ENCODE measurements around the gene RELT. TPM values are rescaled to one million over a fixed set of nuclear protein-coding genes. Genes with fewer than 3 reads are reported as not detected.

The RELT gene
- total RNA-seq, 2 donors from 2014 or later = 2.0 to 7.0 TPM

DNA sequence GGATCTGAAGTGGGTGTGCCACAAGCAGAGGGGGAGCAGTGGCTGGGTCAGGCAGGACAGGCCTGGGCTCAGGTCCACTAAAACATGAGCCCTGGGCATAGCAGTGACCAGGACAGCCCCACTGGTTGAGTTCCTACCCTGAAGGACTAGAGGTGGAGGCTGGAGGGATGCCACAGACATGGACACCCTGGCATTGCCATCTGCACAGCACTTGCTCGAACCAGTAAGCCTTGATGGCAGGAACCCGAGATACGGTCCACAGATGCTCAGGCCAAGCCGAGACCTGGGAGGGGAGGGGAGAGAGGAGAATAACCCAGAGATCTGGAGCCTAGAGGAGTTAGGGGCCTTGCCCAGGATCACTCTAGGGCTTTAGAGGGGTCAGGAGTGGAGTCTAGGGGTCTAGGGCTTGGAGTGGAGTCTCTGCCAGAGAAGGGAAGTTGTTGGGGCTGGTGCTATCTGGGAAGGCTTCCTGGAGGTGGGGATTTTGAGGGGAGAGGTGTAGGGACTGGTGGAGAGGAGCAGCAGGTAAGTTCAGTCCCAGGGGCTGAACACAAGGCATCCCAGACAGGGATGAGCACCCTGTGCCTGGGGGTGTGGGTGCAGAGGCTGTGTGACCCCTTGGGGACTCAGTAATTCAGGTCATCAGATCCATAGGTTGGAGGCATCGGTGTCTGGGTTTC lies 30.6 kb upstream of the RELT start:
- Histone ChIP-seq H3K4me1 (peaks cover 0 to 57% of the 10 kb centered on the region in 2 donors), H3K36me3 (peaks cover 15% of the 10 kb centered on the region), H3K4me3 (no peak overlapping the region), H3K27me3 (no peaks in the 10 kb centered on the region), H3K9me3 (no peaks in the 10 kb centered on the region), H3K27ac (peak overlapping the region in 1 of 2 donors; percentile 56)
- no peak for TF ChIP-seq CTCF (IDR thresholded peaks at IDR 0.05)
- DNase-seq (ENCODE audit: low spot score) = no peak

DNA sequence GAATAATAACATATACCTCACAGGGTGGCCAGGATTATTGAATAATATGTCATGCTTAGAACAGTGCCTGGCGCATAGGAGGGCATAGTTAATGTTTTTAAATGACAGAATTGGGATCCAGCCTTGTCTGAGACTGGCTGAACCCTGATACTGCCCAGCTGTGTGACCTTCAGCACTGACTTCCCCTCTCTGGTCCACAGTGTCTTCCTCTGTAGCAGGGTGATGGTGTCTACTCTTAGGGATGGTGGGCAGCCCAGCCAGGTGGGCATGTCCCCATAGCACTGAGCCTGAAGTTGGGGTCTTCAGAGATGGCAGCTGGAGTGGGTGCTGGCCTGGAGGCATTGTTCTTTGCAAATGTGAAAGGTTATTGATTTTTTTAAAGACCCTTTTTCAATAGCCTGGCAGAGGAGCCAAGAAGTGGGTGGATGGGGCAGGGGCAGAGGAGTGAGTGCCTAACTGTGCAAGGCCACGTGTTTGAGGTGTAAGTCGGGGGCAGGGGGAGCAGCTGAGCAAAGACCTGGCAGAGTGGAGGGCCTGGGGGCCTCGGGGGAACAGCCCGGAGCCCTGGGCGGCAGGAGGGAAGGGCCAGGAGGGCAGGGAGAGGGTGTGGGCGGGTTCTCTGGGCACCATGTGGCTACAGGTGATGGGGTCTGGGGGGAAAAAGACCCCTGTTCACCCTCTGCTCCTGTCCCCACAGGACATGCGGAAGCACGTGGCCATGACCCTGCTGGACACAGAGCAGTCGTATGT lies 29.8 kb upstream of the RELT start:
- H3K4me3 ChIP-seq = no peak overlapping the region
- no peak for DNase-seq (ENCODE audit: low spot score)
- no peaks in the 10 kb centered on the region for H3K9me3 ChIP-seq
- peaks cover 15% of the 10 kb centered on the region for H3K36me3 ChIP-seq
- H3K27ac ChIP-seq = no peak overlapping the region
- no peak for TF ChIP-seq CTCF (IDR thresholded peaks at IDR 0.05)
- H3K27me3 ChIP-seq = no peaks in the 10 kb centered on the region
- H3K4me1 ChIP-seq = peaks cover 0 to 53% of the 10 kb centered on the region in 2 donors

DNA sequence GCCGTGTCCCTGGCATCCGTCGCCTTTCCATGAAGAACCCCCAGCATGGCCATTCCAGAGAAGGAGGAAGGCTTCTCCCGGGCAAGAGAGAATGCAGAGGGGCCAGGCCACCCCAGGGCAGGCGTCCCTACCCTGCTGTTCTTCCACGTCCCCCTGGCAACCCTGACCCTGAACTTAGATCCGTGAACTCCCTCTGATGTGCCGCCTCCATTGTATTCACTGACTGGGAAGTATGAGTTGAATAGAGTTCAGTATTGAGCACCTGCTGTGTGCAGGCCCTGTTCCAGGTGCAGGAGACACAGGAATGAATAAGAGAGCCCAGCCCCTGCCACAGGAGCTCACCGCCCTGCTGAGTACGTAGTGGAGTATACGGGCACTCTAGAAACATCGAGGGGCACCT lies 29.1 kb upstream of the RELT start:
- Histone ChIP-seq H3K4me3 (no peak overlapping the region), H3K27ac (no peak overlapping the region), H3K9me3 (no peaks in the 10 kb centered on the region), H3K27me3 (no peaks in the 10 kb centered on the region), H3K4me1 (peaks cover 0 to 46% of the 10 kb centered on the region in 2 donors), H3K36me3 (peaks cover 15% of the 10 kb centered on the region)
- TF ChIP-seq CTCF (IDR thresholded peaks at IDR 0.05) = no peak
- no peak for DNase-seq (ENCODE audit: low spot score)

GRCh38 chr11:73348838-73349237 lies 27.4 kb upstream of the RELT start:
- peaks cover 0 to 28% of the 10 kb centered on the region in 2 donors for H3K4me1 ChIP-seq
- H3K27ac ChIP-seq = no peak overlapping the region
- no peaks in the 10 kb centered on the region for H3K9me3 ChIP-seq
- no peak for TF ChIP-seq CTCF (IDR thresholded peaks at IDR 0.05)
- DNase-seq (ENCODE audit: low spot score) = no peak
- peaks cover 26% of the 10 kb centered on the region for H3K36me3 ChIP-seq
- H3K4me3 ChIP-seq = no peak overlapping the region
- H3K27me3 ChIP-seq = no peaks in the 10 kb centered on the region

DNA sequence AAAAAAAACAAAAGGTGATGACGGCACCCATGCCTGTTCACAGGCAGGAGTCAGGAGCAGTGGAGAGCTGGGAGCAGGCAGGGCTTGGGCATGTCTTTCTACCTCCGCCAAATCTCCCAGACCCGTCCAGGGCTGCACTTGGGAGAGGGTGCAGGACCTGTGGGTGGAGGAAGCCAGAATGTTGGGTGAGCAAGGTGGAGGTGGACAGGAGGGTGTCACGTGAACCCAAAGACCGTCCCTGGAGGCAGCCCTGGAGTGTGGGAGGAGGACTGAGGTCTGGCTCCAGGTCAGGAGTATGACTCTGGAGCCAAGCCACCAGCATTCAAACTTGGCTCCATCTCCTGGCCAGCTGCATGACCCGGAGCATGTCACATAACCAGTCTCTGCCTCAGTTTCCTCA lies 26.6 kb upstream of the RELT start:
- no peak for DNase-seq (ENCODE audit: low spot score)
- peaks cover 26% of the 10 kb centered on the region for H3K36me3 ChIP-seq
- no peak for TF ChIP-seq CTCF (IDR thresholded peaks at IDR 0.05)
- H3K9me3 ChIP-seq = no peaks in the 10 kb centered on the region
- H3K27ac ChIP-seq = no peak overlapping the region
- peaks cover 0 to 20% of the 10 kb centered on the region in 2 donors for H3K4me1 ChIP-seq
- no peaks in the 10 kb centered on the region for H3K27me3 ChIP-seq
- no peak overlapping the region for H3K4me3 ChIP-seq
